T-helper 17 cell (primary cell): ENCODE data around the gene PPIC. TPM values are rescaled to one million over a fixed set of nuclear protein-coding genes. Genes with fewer than 3 reads are reported as not detected.

Experiments
- total RNA-seq, 4 donors: library from RNA in 2 of 4; stranded (reverse) in 2 of 4; gene quantifications; one replicate each; pipeline ENCODE4 v1.2.3 and lab custom pipeline; 2022 to 2026

PPIC gene
- total RNA-seq, 2 donors from 2014 or later = not detected

Other genes starting within 250 kb of the PPIC start
- gene SNX24, start 191.1 kb downstream of the PPIC start, total RNA-seq = 1 to 10 TPM; 7.3 to 7.7 TPM
- not detected for gene PRDM6, start 52.5 kb upstream of the PPIC start, total RNA-seq